ENCODE data around the gene FAM174C.

FAM174C gene

DNA sequence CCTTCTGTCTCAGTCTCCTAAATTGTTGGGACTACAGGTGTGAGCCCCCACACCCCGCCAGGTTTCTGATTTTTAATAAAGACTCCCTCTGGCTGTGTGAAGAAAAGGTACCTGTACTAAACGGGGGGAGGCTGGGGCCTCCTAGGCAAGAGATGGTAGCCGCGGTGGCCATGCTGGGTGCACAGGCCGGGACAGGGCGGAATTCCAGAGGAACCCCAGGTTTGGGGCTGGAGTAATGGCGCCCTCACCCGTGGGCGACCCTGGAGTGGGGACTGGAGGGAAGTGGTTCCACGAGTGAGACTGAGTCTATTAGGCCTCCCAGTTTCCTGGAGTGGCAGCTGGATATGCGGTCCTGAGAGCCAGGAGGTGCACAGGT lies 35.9 kb upstream of the FAM174C start:
- TF ChIP-seq CTCF (conservative IDR thresholded peaks at IDR 0.05) = no peak

DNA sequence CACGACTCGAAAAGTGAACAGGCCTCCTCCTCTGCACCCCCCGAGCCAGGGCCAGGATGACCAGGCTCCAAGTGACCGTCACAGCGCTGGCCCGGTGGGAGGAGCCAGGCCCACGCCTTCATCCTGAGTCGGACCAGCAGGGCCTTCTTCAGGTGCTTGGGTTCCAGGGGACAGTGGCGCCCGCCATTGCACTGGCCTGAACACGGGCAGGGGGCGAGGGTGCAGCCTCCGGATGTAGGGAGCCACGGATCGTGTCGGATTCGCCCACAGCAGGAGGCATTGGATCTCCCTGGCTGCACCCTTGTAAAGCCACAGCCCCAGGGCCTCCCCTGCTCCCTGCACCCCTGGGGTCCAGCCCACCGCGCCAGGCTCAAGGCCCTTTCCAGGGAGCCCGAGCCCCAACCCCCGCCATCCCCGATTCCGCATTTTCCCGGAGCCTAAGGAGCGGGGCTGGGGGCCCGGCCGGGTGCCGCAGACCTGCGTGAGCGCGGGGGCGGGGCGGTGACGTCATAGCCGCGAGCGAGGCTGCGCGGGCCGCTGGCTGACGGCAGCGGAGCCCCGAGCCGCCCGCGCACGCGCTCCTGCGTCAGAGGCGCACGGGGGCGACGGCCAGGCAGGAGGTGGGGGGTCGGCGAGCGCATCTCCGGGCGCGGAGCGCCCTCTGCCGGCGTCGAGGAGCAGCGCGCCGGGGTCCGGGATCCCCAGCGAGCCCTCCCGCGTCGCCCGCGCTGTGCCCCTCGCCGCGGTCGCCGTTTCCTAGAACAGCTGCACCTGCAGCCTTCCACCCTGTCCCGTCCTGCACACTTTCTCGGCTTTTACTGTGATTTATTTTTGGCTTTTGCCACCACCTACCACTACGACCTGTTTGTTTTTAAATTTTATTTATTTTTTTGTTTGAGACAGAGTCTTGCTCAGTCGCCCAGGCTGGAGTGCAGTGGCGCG lies 35.3 kb upstream of the FAM174C start:
- H3K27ac ChIP-seq = peak overlapping the region; percentile 90
- TF ChIP-seq CTCF (conservative IDR thresholded peaks at IDR 0.05) = peak; percentile 94

More for the DNA sequence above, 35.9 kb upstream of the FAM174C start:
- peak overlapping the region; percentile 90 for H3K27ac ChIP-seq

DNA sequence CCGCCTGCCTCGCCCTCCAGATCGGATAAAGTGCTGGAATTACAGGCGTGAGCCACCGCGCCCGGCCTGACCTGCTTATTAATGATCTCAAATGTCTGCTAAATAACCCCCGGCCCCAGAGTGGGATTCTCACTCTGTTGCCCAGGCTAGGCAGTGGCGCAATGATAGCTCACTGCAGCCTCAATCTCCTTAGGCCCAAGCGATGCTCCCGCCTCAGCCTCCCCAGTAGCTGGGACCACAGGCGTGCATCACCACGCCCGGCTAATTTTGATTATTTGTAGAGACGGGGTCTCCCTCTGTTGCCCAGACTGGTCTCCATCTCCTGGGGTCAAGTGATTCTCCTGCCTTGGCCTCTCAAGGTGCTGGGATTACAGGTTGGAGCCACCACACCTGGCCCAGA lies 34.4 kb upstream of the FAM174C start:
- no peak for TF ChIP-seq CTCF (conservative IDR thresholded peaks at IDR 0.05)

DNA sequence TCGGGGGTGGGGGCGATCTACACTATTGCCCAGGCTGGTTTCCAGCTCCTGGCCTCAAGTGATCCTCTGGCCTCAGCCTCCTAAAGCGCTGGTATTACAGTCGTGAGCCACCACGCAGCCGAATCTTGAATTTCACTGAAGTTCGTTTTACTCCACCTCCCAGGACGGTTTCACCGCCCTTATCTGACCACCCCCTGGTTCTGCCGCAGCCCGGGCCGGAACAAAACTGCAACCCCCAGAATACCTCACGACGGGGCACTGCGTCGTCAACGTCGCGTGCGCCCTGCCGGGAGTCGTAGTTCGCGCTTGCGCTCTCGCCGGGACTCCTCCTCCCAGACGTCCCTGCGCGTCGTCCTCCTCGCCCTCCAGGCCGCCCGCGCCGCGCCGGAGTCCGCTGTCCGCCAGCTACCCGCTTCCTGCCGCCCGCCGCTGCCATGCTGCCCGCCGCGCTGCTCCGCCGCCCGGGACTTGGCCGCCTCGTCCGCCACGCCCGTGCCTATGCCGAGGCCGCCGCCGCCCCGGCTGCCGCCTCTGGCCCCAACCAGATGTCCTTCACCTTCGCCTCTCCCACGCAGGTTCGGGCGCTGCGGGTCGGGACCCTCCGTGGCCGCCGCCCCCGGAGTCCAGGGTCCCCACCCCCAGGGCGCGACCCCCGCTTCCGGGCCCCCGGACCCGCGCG lies 33.8 kb upstream of the FAM174C start, which contains the start of gene ATP5F1D:
ATP5F1D (plus strand) TSS at position 335 of the 679 bp plus-strand sequence; CDS start at position 435, 100 bp downstream.
- peak within 1 kb of the TSS; percentile 90 for H3K27ac ChIP-seq
- no peak for TF ChIP-seq CTCF (conservative IDR thresholded peaks at IDR 0.05)

More for the DNA sequence above, 34.4 kb upstream of the FAM174C start:
- peak overlapping the region; percentile 90 for H3K27ac ChIP-seq

GRCh38 chr19:1243768-1244692 lies 31.3 kb upstream of the FAM174C start:
- H3K27ac ChIP-seq = peak overlapping the region; percentile 90
- TF ChIP-seq CTCF (conservative IDR thresholded peaks at IDR 0.05) = peak; percentile 94

- peak; percentile 6 for TF ChIP-seq CTCF (conservative IDR thresholded peaks at IDR 0.05)
- peak overlapping the region; percentile 90 for H3K27ac ChIP-seq
These were observed 30.5 kb upstream of the FAM174C start for GRCh38 chr19:1244693-1245451.
